Measurements from ENCODE around the gene MAPK6.

MAPK6 gene

GRCh38 chr15:52050416-52050815 lies 31.4 kb downstream of the MAPK6 start:
- no peak for TF ChIP-seq SIN3A (IDR thresholded peaks at IDR 0.05; ENCODE audit: borderline replicate concordance, insufficient read depth, low read length)
- TF ChIP-seq REST (IDR thresholded peaks at IDR 0.05; ENCODE audit: insufficient read depth in 1 of 2, low read depth in 2 of 2, low read length in 2 of 2), result no peak
- no peak for TF ChIP-seq POLR2AphosphoS5 (IDR thresholded peaks at IDR 0.05; ENCODE audit: low read depth, low read length)
- TF ChIP-seq FOXP2 (optimal IDR thresholded peaks at IDR 0.05; ENCODE audit: borderline replicate concordance, extremely low read depth, extremely low read length, insufficient read depth), result no peak
- no peak for TF ChIP-seq TAF1 (IDR thresholded peaks at IDR 0.05; ENCODE audit: borderline replicate concordance, insufficient read depth, low read length)

- TF ChIP-seq FOXP2 (optimal IDR thresholded peaks at IDR 0.05; ENCODE audit: borderline replicate concordance, extremely low read depth, extremely low read length, insufficient read depth) (no peak), TAF1 (IDR thresholded peaks at IDR 0.05; ENCODE audit: borderline replicate concordance, insufficient read depth, low read length) (no peak), SIN3A (IDR thresholded peaks at IDR 0.05; ENCODE audit: borderline replicate concordance, insufficient read depth, low read length) (no peak), POLR2AphosphoS5 (IDR thresholded peaks at IDR 0.05; ENCODE audit: low read depth, low read length) (no peak), REST (IDR thresholded peaks at IDR 0.05; ENCODE audit: insufficient read depth in 1 of 2, low read depth in 2 of 2, low read length in 2 of 2) (no peak)
Observed at GRCh38 chr15:52052066-52052935, 33.3 kb downstream of the MAPK6 start.

- TF ChIP-seq REST (IDR thresholded peaks at IDR 0.05; ENCODE audit: insufficient read depth in 1 of 2, low read depth in 2 of 2, low read length in 2 of 2), result no peak
- TF ChIP-seq TAF1 (IDR thresholded peaks at IDR 0.05; ENCODE audit: borderline replicate concordance, insufficient read depth, low read length), result no peak
- TF ChIP-seq POLR2AphosphoS5 (IDR thresholded peaks at IDR 0.05; ENCODE audit: low read depth, low read length), result no peak
- TF ChIP-seq SIN3A (IDR thresholded peaks at IDR 0.05; ENCODE audit: borderline replicate concordance, insufficient read depth, low read length), result no peak
- no peak for TF ChIP-seq FOXP2 (optimal IDR thresholded peaks at IDR 0.05; ENCODE audit: borderline replicate concordance, extremely low read depth, extremely low read length, insufficient read depth)
Observed at GRCh38 chr15:52054381-52054780, 35.4 kb downstream of the MAPK6 start.

GRCh38 chr15:52056001-52056400 lies 37.0 kb downstream of the MAPK6 start:
- TF ChIP-seq REST (IDR thresholded peaks at IDR 0.05; ENCODE audit: insufficient read depth in 1 of 2, low read depth in 2 of 2, low read length in 2 of 2) (no peak), POLR2AphosphoS5 (IDR thresholded peaks at IDR 0.05; ENCODE audit: low read depth, low read length) (no peak), SIN3A (IDR thresholded peaks at IDR 0.05; ENCODE audit: borderline replicate concordance, insufficient read depth, low read length) (no peak), TAF1 (IDR thresholded peaks at IDR 0.05; ENCODE audit: borderline replicate concordance, insufficient read depth, low read length) (no peak), FOXP2 (optimal IDR thresholded peaks at IDR 0.05; ENCODE audit: borderline replicate concordance, extremely low read depth, extremely low read length, insufficient read depth) (no peak)

All from PFSK-1 (cell line).